Left lung (tissue), 10 donors: Measurements from ENCODE around the gene PPP2R3B. TPM values are rescaled to one million over a fixed set of nuclear protein-coding genes. Genes with fewer than 3 reads are reported as not detected.
"Not testable (repeated sequence)": the region's sequence is repeated elsewhere in the genome, so short reads cannot be mapped to it uniquely, and the experiment has no call there.

Experiments used
- ATAC-seq: fragments of 200-7000 bp; cut with Tn5 transposase; one replicate; pipeline ENCODE4 v1.9.1; 2020; ENCODE audit warnings: moderate library complexity
- DNase-seq, 4 donors: peaks; one replicate each; pipeline ENCODE4 v3.0.0-alpha.2; 2013 to 2020
- H3K27ac ChIP-seq, 2 donors: fragments of 200-600 bp; sonication (generic) in 1 of 2; one replicate each; pipeline versions ENCODE4 v1.5.0 to v1.8.0; 2020 to 2021
- H3K27me3 ChIP-seq, 2 donors: fragments of 200-600 bp; sonication (generic) in 1 of 2; one replicate each; pipeline versions ENCODE4 v1.5.0 to v1.8.0; 2020 to 2021
- H3K36me3 ChIP-seq, 2 donors: fragments of 200-600 bp; sonication (generic) in 1 of 2; one replicate each; pipeline versions ENCODE4 v1.5.0 to v1.8.0; 2020 to 2021
- H3K4me1 ChIP-seq, 2 donors: fragments of 200-600 bp; one replicate each; pipeline ENCODE4 v1.8.0; 2021
- H3K4me3 ChIP-seq, 2 donors: fragments of 200-600 bp; sonication (generic) in 1 of 2; one replicate each; pipeline versions ENCODE4 v1.5.0 to v1.8.0; 2020 to 2021; ENCODE audit warnings: mild to moderate bottlenecking in 1 of 2
- H3K9me3 ChIP-seq, 2 donors: fragments of 200-600 bp; sonication (generic) in 1 of 2; one replicate each; pipeline versions ENCODE4 v1.5.0 to v1.8.0; 2020 to 2021
- CTCF ChIP-seq, 2 donors: fragments of 200-600 bp; sonication (generic) in 1 of 2; IDR thresholded peaks; one replicate each; pipeline versions ENCODE4 v1.5.0 to v1.8.0; 2021; ENCODE audit warnings: antibody characterized with exemption in 2 of 2
- intact Hi-C, 2 donors: fragments of 100-400 bp; cut with DNase I; formaldehyde crosslinking; loops; one replicate each; pipeline versions ENCODE4 v1.11.2 to v1.14.2; 2022
- polyA plus RNA-seq, 6 donors: library from polyadenylated mRNA; unstranded; fragments of 120-200 nt; gene quantifications; one replicate each; pipeline ENCODE4 v1.2.1, GENCODE V29; 2013; ENCODE audit not compliant: insufficient read length in 6 of 6
- total RNA-seq, 2 donors: library from RNA; stranded (reverse); fragmentation: NEBNext Ultra II Directional; extraction: Animal tissue kit (Norgen Biotek cat#: 25700); gene quantifications; one replicate each; pipeline ENCODE4 v1.2.1, GENCODE V29; 2021
- donor health status: DM: no; HTN: yes; CAD: no.
- donor health status: DM: no; HTN: no; CAD: no.

PPP2R3B gene
- total and polyA plus RNA-seq, 8 donors = 11.2 to 35.2 (median 20.5) TPM

- DNase-seq (peak in 2 of 4 donors; percentile 25 to 75), ATAC-seq (no peak)
- no peak for TF ChIP-seq CTCF (IDR thresholded peaks at IDR 0.05)
- peaks cover 6 to 20% of the 10 kb centered on the region in 2 donors for H3K4me1 ChIP-seq
- H3K27me3 ChIP-seq = peaks cover 19 to 40% of the 10 kb centered on the region in 2 donors
- no peaks in the 10 kb centered on the region for H3K9me3 ChIP-seq
- H3K4me3 ChIP-seq = no peak overlapping the region
- intact Hi-C loops = no loop called here
- H3K36me3 ChIP-seq = peaks cover 0 to 1% of the 10 kb centered on the region in 2 donors
- no peak overlapping the region for H3K27ac ChIP-seq
Measured at GRCh38 chrX:327660-328126, 59.0 kb downstream of the PPP2R3B start.

DNA sequence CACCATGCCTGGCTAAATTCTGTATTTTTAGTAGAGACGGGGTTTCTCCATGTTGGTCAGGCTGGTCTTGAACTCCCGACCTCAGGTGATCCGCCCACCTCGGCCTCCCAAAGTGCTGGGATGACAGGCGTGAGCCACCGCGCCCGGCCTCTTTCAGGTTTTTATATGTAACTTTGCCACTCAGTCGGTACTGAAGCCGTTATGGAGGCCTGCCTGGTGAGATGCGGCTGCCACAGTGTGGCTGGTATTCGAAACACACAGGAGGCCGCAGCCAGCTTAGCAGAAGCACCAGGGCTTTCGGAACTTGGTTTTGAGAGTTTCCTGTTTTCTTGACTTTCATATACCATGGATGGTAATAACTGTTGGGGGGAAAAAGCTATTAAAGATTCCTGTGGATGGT is 62.0 kb downstream of the PPP2R3B start:
- DNase-seq = peak in 2 of 4 donors; percentile 14 to 41
- H3K4me3 ChIP-seq, ATAC-seq, intact Hi-C loops, H3K9me3 ChIP-seq, H3K27ac ChIP-seq, H3K36me3 ChIP-seq: not testable (repeated sequence)
- H3K27me3 ChIP-seq = peaks cover 0 to 10% of the 10 kb centered on the region in 2 donors
- peaks cover 7 to 18% of the 10 kb centered on the region in 2 donors for H3K4me1 ChIP-seq

DNA sequence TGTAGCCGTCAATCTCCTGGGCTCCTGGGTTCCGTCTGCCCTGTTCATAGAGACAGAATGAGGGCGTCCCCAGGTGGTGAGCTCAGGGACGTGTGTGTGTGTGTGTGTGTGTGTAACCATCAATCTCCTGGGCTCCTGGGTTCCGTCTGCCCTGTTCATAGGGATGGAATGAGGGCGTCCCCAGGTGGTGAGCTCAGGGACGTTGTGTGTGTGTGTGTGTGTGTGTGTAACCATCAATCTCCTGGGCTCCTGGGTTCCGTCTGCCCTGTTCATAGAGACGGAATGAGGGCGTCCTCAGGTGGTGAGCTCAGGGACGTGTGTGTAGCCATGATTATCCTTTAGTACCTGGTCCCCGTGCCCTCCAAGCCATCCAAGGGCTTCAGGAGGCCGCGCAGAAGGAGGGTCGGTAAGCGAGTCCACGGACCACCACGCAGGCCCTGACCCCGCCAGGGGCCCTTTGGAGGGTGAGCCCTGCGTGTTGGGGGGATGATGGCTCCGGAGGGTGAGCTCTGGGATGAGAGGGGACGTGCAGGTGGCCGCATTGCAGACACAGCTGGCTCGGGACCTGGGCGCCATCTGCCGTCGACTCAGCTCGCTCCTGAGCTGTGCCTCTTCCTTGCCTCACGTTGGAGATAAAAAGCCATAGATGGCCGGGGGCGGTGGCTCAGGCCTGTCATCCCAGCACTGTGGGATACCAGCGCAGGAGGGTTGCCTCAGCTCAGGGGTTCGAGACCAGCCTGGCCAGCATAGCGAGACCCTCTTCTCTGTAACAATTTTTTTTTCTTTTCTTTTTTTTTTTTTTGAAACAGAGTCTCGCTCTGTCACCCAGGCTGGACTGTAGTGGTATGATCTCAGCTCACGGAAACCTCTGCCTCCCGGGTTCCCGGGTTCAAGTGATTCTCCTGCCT is 62.7 kb downstream of the PPP2R3B start:
- Histone ChIP-seq H3K27ac (no peak overlapping the region), H3K9me3 (no peaks in the 10 kb centered on the region), H3K4me3 (no peak overlapping the region), H3K4me1 (peaks cover 7 to 21% of the 10 kb centered on the region in 2 donors), H3K27me3 (peaks cover 0 to 9% of the 10 kb centered on the region in 2 donors), H3K36me3 (no peaks in the 10 kb centered on the region)
- intact Hi-C loops = no loop called here
- DNase-seq (peak; percentile 51 to 86 (median 68)), ATAC-seq (peak; percentile 30)
- TF ChIP-seq CTCF (IDR thresholded peaks at IDR 0.05) = no peak

GRCh38 chrX:320126-320783 is 66.5 kb downstream of the PPP2R3B start:
- no peak for TF ChIP-seq CTCF (IDR thresholded peaks at IDR 0.05)
- peak in 2 of 4 donors; percentile 38 to 80 for DNase-seq
- Histone ChIP-seq H3K9me3 (no peaks in the 10 kb centered on the region), H3K4me3 (peak overlapping the region; percentile 67 to 89), H3K27ac (peak overlapping the region in 1 of 2 donors; percentile 96), H3K4me1 (peaks cover 7 to 21% of the 10 kb centered on the region in 2 donors), H3K27me3 (peaks cover 0 to 9% of the 10 kb centered on the region in 2 donors), H3K36me3 (peaks cover 0 to 10% of the 10 kb centered on the region in 2 donors)
- no peak for ATAC-seq
- intact Hi-C loops = no loop called here

DNA sequence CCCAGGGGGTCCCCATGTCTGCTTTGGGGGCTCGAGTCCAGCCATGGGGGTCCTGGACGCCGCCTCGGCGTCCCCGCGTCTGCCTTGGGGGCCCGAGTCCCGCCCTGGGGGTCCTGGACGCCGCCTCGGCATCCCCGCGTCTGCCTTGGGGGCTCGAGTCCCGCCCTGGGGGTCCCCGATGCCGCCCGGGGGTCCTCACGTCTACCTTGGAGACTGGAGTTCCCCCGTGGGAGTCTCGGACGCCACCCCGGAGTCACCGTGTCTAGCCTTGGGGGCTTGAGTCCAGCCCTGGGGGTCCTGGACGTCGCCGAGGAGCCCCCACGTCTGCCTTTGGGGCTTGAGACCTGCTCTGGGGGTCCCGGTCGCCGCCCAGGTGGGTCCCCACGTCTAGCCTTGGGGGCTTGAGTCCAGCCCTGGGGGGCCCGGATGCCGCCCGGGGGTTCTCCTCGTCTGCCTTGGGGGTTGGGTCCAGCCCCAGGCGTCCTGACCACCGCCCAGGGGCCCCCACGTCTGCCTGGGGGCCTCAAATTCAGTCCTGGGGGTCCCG is 67.1 kb downstream of the PPP2R3B start:
- ATAC-seq (no peak), DNase-seq (peak in 2 of 4 donors; percentile 49 to 88)
- no peak for TF ChIP-seq CTCF (IDR thresholded peaks at IDR 0.05)
- Histone ChIP-seq H3K9me3 (no peaks in the 10 kb centered on the region), H3K27me3 (peaks cover 0 to 8% of the 10 kb centered on the region in 2 donors), H3K4me3 (peak overlapping the region; percentile 67 to 89), H3K27ac (peak overlapping the region; percentile 45 to 96), H3K36me3 (peaks cover 0 to 16% of the 10 kb centered on the region in 2 donors), H3K4me1 (peaks cover 7 to 21% of the 10 kb centered on the region in 2 donors)
- intact Hi-C loops = no loop called here
